ENCODE measurements around the gene TUB.

The TUB gene

GRCh38 chr11:8045839-8046238, 35.2 kb upstream of the TUB start:
- DNase-seq (ENCODE audit: low spot score), result no peak

- no peak for DNase-seq (ENCODE audit: low spot score)
These were observed 33.6 kb upstream of the TUB start for GRCh38 chr11:8047382-8047781.

- no peak for DNase-seq (ENCODE audit: low spot score)
These were observed 31.9 kb upstream of the TUB start for GRCh38 chr11:8049084-8049483.

GRCh38 chr11:8055091-8055835, 25.7 kb upstream of the TUB start:
- no peak for DNase-seq (ENCODE audit: low spot score)

GRCh38 chr11:8055836-8056526, 25.0 kb upstream of the TUB start:
- no peak for DNase-seq (ENCODE audit: low spot score)

GRCh38 chr11:8056810-8057463, 24.1 kb upstream of the TUB start:
- DNase-seq (ENCODE audit: low spot score), result no peak

GRCh38 chr11:8058216-8058615, 22.8 kb upstream of the TUB start:
- DNase-seq (ENCODE audit: low spot score), result no peak

- DNase-seq (ENCODE audit: low spot score), result no peak
These were observed 22.0 kb upstream of the TUB start for GRCh38 chr11:8059030-8059429.

- no peak for DNase-seq (ENCODE audit: low spot score)
These were observed 21.4 kb upstream of the TUB start for GRCh38 chr11:8059571-8060011.

GRCh38 chr11:8060146-8060719, 20.8 kb upstream of the TUB start:
- no peak for DNase-seq (ENCODE audit: low spot score)

GRCh38 chr11:8060801-8061554, 20.0 kb upstream of the TUB start:
- DNase-seq (ENCODE audit: low spot score), result no peak

GRCh38 chr11:8061555-8062428, 19.2 kb upstream of the TUB start:
- no peak for DNase-seq (ENCODE audit: low spot score)

- no peak for DNase-seq (ENCODE audit: low spot score)
These were observed 18.2 kb upstream of the TUB start for GRCh38 chr11:8062781-8063257.

GRCh38 chr11:8063324-8063723, 17.7 kb upstream of the TUB start:
- DNase-seq (ENCODE audit: low spot score), result no peak

- DNase-seq (ENCODE audit: low spot score), result no peak
These were observed 16.0 kb upstream of the TUB start for GRCh38 chr11:8065031-8065430.

- DNase-seq (ENCODE audit: low spot score), result no peak
These were observed 14.7 kb upstream of the TUB start for GRCh38 chr11:8066036-8066910.

- no peak for DNase-seq (ENCODE audit: low spot score)
These were observed 14.0 kb upstream of the TUB start for GRCh38 chr11:8066911-8067455.

GRCh38 chr11:8067567-8067928, 13.5 kb upstream of the TUB start:
- DNase-seq (ENCODE audit: low spot score), result no peak

- DNase-seq (ENCODE audit: low spot score), result no peak
These were observed 13.0 kb upstream of the TUB start for GRCh38 chr11:8067929-8068575.
